ENCODE results near the gene JUN. TPM values are rescaled to one million over a fixed set of nuclear protein-coding genes. Genes with fewer than 3 reads are reported as not detected.

The JUN gene
- total and polyA plus RNA-seq, 2 donors (not counting 3 experiments of a cell fraction or from before 2014, with no cell fraction given), result 88.3 to 89.3 TPM

- intact Hi-C loops (cut with micrococcal nuclease) (no loop called here), dilution Hi-C loops (cut with MboI; ENCODE audit: extremely low pct_ligation_motif_present, low sequenced_read_pairs) (no loop called here)
- TF ChIP-seq MAX (IDR thresholded peaks at IDR 0.05; ENCODE audit: insufficient read depth, insufficient read length), result no peak
- no peak for TF ChIP-seq MYC (IDR thresholded peaks at IDR 0.05; ENCODE audit: low read depth, low read length)
- TF ChIP-seq POLR2AphosphoS5 (IDR thresholded peaks at IDR 0.05; ENCODE audit: insufficient read depth, low read depth, low read length), result no peak
- TF ChIP-seq POLR2A (IDR thresholded peaks at IDR 0.05; ENCODE audit: low read depth, low read length), result no peak
- Histone ChIP-seq H3K79me2 (ENCODE audit: control insufficient read depth, insufficient read depth, low read length) (no peaks in the 10 kb centered on the region), H3K9me1 (replicated peaks; ENCODE audit: control insufficient read depth, extremely low read depth, insufficient read depth, low read length) (no peaks in the 10 kb centered on the region), H3K4me2 (ENCODE audit: insufficient read depth, low read length) (no peak overlapping the region), H3K27me3 (ENCODE audit: control insufficient read depth in 2 of 2, insufficient read depth in 2 of 2, low read length in 2 of 2) (no peaks in the 10 kb centered on the region), H2AFZ (ENCODE audit: low read depth, low read length) (no peak overlapping the region), H3K4me3 (replicated peaks in 1 of 3; ENCODE audit: insufficient read depth in 1 of 3, low read depth in 1 of 3, low read length in 3 of 3) (no peak overlapping the region), H3K27ac (ENCODE audit: insufficient read depth, low read depth, low read length) (peak overlapping the region; percentile 16), H3K9me3 (replicated peaks; ENCODE audit: control insufficient read depth, insufficient read depth, low read length) (no peaks in the 10 kb centered on the region), H3K9ac (replicated peaks; ENCODE audit: extremely low read depth, insufficient read depth, low read length) (no peak overlapping the region), H3K36me3 (ENCODE audit: control insufficient read depth in 2 of 2, extremely low read depth in 1 of 2, insufficient read depth in 2 of 2, low read length in 2 of 2) (no peaks in the 10 kb centered on the region), H3K4me1 (ENCODE audit: control insufficient read depth, extremely low read depth, insufficient read depth, low read length) (peaks cover 45% of the 10 kb centered on the region), H4K20me1 (replicated peaks; ENCODE audit: control insufficient read depth, extremely low read depth, insufficient read depth, low read length) (no peaks in the 10 kb centered on the region)
- no TSS peak for BruUV-seq (replicated peaks)
- FAIRE-seq, result no peak
- CTCF ChIA-PET, result interaction anchor here (1.0 to 3.5 kb wide), 4 partner anchors 10 to 41 kb away, joined by 3 to 30 read pairs (median 4); no protein-coding TSS in a partner anchor
- DNase-seq (ENCODE audit: low read depth, low spot score), result no peak
- POLR2A ChIA-PET, result interaction anchor here (2.0 kb wide), 1 partner anchor 18 kb away, joined by 6 read pairs; the partner anchor contains the start of gene JUN
Observed at GRCh38 chr1:58765441-58765840, 18.4 kb downstream of the JUN start.

- Histone ChIP-seq H3K4me3 (replicated peaks in 1 of 3; ENCODE audit: insufficient read depth in 1 of 3, low read depth in 1 of 3, low read length in 3 of 3) (no peak overlapping the region), H3K27me3 (ENCODE audit: control insufficient read depth in 2 of 2, insufficient read depth in 2 of 2, low read length in 2 of 2) (no peaks in the 10 kb centered on the region), H3K9me3 (replicated peaks; ENCODE audit: control insufficient read depth, insufficient read depth, low read length) (no peaks in the 10 kb centered on the region), H4K20me1 (replicated peaks; ENCODE audit: control insufficient read depth, extremely low read depth, insufficient read depth, low read length) (no peaks in the 10 kb centered on the region), H3K9ac (replicated peaks; ENCODE audit: extremely low read depth, insufficient read depth, low read length) (peak overlapping the region; percentile 22), H3K27ac (ENCODE audit: insufficient read depth, low read depth, low read length) (peak overlapping the region; percentile 76), H3K4me1 (ENCODE audit: control insufficient read depth, extremely low read depth, insufficient read depth, low read length) (peaks cover 45% of the 10 kb centered on the region), H3K79me2 (ENCODE audit: control insufficient read depth, insufficient read depth, low read length) (no peaks in the 10 kb centered on the region), H3K4me2 (ENCODE audit: insufficient read depth, low read length) (no peak overlapping the region), H3K9me1 (replicated peaks; ENCODE audit: control insufficient read depth, extremely low read depth, insufficient read depth, low read length) (no peaks in the 10 kb centered on the region), H2AFZ (ENCODE audit: low read depth, low read length) (no peak overlapping the region), H3K36me3 (ENCODE audit: control insufficient read depth in 2 of 2, extremely low read depth in 1 of 2, insufficient read depth in 2 of 2, low read length in 2 of 2) (no peaks in the 10 kb centered on the region)
- ChIA-PET POLR2A (interaction anchor here (2.0 to 2.5 kb wide), 3 partner anchors 8 to 19 kb away, joined by 5 to 14 read pairs (median 6); partner anchors contain the start of gene JUN), CTCF (interaction anchor here (1.3 to 3.5 kb wide), 3 partner anchors 10 to 40 kb away, joined by 3 to 30 read pairs (median 4); no protein-coding TSS in a partner anchor)
- DNase-seq (ENCODE audit: low read depth, low spot score) (peak; percentile 33), FAIRE-seq (peak; percentile 59)
- dilution Hi-C loops (cut with MboI; ENCODE audit: extremely low pct_ligation_motif_present, low sequenced_read_pairs) (no loop called here), intact Hi-C loops (cut with micrococcal nuclease) (no loop called here)
- no TSS peak for BruUV-seq (replicated peaks)
- TF ChIP-seq POLR2AphosphoS5 (IDR thresholded peaks at IDR 0.05; ENCODE audit: insufficient read depth, low read depth, low read length) (no peak), FOS (IDR thresholded peaks at IDR 0.05; ENCODE audit: borderline replicate concordance, insufficient read depth, low read length) (peak; percentile 61)
Observed at GRCh38 chr1:58765006-58765405, 18.8 kb downstream of the JUN start.

Data from endothelial cell of umbilical vein (primary cell).